Bronchial epithelial cell (primary cell): Measurements from ENCODE around the gene KANK4. TPM values are rescaled to one million over a fixed set of nuclear protein-coding genes. Genes with fewer than 3 reads are reported as not detected.

Source experiments
- DNase-seq: peaks from one replicate; pipeline ENCODE4 v3.0.0-alpha.2; 2010; ENCODE audit warnings: low read depth
- FAIRE-seq: peaks from 2 replicates; lab custom pipeline; 2011; peaks lifted over from hg19 to GRCh38; lab: Jason Lieb, UNC
- H3K27me3 ChIP-seq: 2 replicates; pipeline ENCODE4 v1.5.1; 2011; ENCODE audit warnings: low read length; ENCODE audit not compliant: control insufficient read depth, insufficient read depth
- H3K36me3 ChIP-seq: 2 replicates; pipeline ENCODE4 v1.5.1; 2011; ENCODE audit warnings: low read length; ENCODE audit not compliant: control insufficient read depth, insufficient read depth
- H3K4me3 ChIP-seq: 2 replicates; pipeline ENCODE4 v1.5.1; 2011; ENCODE audit warnings: mild to moderate bottlenecking, low read depth, low read length, control low read depth
- total RNA-seq: library from RNA; depleted of rRNA; stranded (reverse); fragments of >200 nt; gene quantifications from 2 replicates; pipeline ENCODE4 v1.2.1, GENCODE V29; 2014
- TF ChIP-seq, protein P1 (sequence below): IDR thresholded peaks from 2 replicates; pipeline ENCODE4 v1.5.1; 2011; ENCODE audit warnings: mild to moderate bottlenecking, moderate library complexity, low read length, control low read depth, inconsistent platforms; ENCODE audit not compliant: insufficient read depth, severe bottlenecking

The KANK4 gene
- total RNA-seq, 1 donor from 2014 or later = 0.26 TPM

DNA sequence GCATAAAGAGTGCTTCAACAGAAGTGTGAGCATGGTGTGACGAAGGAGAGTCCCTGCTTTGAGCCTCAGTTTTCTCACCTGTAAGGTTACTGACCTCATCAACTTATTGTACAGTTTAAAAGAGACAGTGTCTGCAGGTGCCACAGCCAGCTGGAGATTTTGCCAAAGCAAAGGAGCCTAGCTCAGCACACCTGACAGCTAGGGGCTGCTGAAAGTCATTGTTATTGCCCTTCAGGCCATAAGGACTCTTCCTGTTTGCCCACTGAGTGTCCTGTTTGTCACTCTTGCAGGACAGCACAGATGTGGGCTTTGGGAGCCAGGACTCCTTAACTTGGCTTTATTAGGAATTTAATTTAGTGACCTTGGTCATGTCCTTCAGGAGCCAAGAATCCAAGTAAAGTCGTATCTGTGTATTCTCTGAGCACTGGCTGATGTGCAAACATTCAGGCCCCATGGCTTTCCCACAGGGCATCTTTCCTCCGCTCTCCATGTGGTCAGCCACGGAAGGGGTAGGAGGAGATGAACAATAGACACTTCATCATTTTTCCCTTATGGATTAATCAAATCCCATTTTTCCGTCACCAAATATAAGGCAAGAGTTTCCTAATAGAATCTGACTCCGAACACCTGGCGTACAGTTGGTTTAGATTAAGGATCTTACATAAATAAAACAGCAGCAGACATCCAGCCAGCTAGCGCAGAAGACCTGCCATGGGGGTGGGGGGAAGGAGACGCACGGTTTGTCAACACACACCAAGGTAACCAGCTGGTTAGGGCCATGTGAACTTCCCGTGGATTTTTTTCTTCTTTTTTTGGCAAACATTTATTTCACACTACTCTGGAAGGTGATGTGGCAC, 43.1 kb upstream of the KANK4 start:
- TF ChIP-seq, protein P1, sequence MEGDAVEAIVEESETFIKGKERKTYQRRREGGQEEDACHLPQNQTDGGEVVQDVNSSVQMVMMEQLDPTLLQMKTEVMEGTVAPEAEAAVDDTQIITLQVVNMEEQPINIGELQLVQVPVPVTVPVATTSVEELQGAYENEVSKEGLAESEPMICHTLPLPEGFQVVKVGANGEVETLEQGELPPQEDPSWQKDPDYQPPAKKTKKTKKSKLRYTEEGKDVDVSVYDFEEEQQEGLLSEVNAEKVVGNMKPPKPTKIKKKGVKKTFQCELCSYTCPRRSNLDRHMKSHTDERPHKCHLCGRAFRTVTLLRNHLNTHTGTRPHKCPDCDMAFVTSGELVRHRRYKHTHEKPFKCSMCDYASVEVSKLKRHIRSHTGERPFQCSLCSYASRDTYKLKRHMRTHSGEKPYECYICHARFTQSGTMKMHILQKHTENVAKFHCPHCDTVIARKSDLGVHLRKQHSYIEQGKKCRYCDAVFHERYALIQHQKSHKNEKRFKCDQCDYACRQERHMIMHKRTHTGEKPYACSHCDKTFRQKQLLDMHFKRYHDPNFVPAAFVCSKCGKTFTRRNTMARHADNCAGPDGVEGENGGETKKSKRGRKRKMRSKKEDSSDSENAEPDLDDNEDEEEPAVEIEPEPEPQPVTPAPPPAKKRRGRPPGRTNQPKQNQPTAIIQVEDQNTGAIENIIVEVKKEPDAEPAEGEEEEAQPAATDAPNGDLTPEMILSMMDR = no peak
- no peak for DNase-seq
- Histone ChIP-seq H3K27me3 (no peaks in the 10 kb centered on the region), H3K4me3 (no peak overlapping the region), H3K36me3 (no peaks in the 10 kb centered on the region)
- FAIRE-seq = no peak

- TF ChIP-seq, protein P1 = no peak
- Histone ChIP-seq H3K36me3 (no peaks in the 10 kb centered on the region), H3K27me3 (no peaks in the 10 kb centered on the region), H3K4me3 (no peak overlapping the region)
- DNase-seq = no peak
- FAIRE-seq = no peak
These were observed 42.2 kb upstream of the KANK4 start for GRCh38 chr1:62361431-62361830.

GRCh38 chr1:62358665-62359373, 39.6 kb upstream of the KANK4 start:
- H3K36me3 ChIP-seq = no peaks in the 10 kb centered on the region
- no peaks in the 10 kb centered on the region for H3K27me3 ChIP-seq
- DNase-seq (no peak), FAIRE-seq (no peak)
- TF ChIP-seq, protein P1 = no peak
- H3K4me3 ChIP-seq = no peak overlapping the region

GRCh38 chr1:62357916-62358315, 38.7 kb upstream of the KANK4 start:
- Histone ChIP-seq H3K27me3 (no peaks in the 10 kb centered on the region), H3K36me3 (no peaks in the 10 kb centered on the region), H3K4me3 (no peak overlapping the region)
- no peak for FAIRE-seq
- TF ChIP-seq, protein P1 = no peak
- no peak for DNase-seq

DNA sequence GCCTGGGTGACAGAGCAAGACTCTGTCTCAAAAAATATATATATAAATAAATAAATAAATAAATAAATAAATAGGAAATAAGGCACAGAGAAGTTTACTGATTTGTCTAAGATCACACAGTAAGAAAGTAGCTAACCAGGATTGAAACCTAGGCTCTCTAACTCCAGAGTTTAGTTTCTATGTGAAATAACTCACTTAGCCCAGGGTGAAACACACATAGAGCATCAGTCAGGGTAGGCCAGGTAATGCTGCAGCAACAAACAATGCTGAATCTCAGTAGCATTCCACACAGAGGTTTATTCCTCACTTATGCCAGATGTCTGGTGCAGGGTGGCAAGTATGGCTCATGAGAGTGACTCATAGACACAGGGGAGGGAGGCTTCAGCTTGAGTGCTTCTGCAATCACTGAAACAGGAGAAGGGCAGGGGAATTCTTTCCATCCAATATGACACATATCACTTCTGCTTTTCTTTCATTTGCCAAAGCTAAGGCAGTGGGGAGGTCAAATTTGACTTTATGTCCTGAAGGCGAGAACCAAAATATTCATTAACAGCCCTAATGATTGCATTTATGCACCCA, 37.1 kb upstream of the KANK4 start:
- DNase-seq (peak; percentile 94), FAIRE-seq (peak; percentile 82)
- Histone ChIP-seq H3K4me3 (no peak overlapping the region), H3K36me3 (no peaks in the 10 kb centered on the region), H3K27me3 (no peaks in the 10 kb centered on the region)
- TF ChIP-seq, protein P1 = no peak
